ENCODE data around the gene CA10. TPM values are rescaled to one million over a fixed set of nuclear protein-coding genes. Genes with fewer than 3 reads are reported as not detected.

The CA10 gene
- total RNA-seq, 2 donors from 2014 or later = 0.26 TPM; not detected in 1

GRCh38 chr17:51817117-51817516, 341.4 kb downstream of the CA10 start:
- DNase-seq (no peak), ATAC-seq (no peak)
- Histone ChIP-seq H3K4me3 (no peak overlapping the region), H3K36me3 (replicated peaks in 1 of 2; ENCODE audit: insufficient read depth in 1 of 2, low read depth in 2 of 2) (no peaks in the 10 kb centered on the region), H3K27ac (no peak overlapping the region), H3K27me3 (no peaks in the 10 kb centered on the region), H3K4me1 (peaks cover 26% of the 10 kb centered on the region), H3K9me3 (no peaks in the 10 kb centered on the region)
- intact Hi-C loops (cut with DNase I) = no loop called here
- no peak for TF ChIP-seq POLR2A (IDR thresholded peaks at IDR 0.05)
- TF ChIP-seq CTCF (IDR thresholded peaks at IDR 0.05) = no peak

- TF ChIP-seq CTCF (IDR thresholded peaks at IDR 0.05) (no peak), POLR2A (IDR thresholded peaks at IDR 0.05) (no peak)
- Histone ChIP-seq H3K27ac (peak overlapping the region; percentile 7 to 61 (median 52)), H3K27me3 (no peaks in the 10 kb centered on the region), H3K4me3 (no peak overlapping the region), H3K9me3 (no peaks in the 10 kb centered on the region), H3K36me3 (replicated peaks in 1 of 2; ENCODE audit: insufficient read depth in 1 of 2, low read depth in 2 of 2) (no peaks in the 10 kb centered on the region), H3K4me1 (peaks cover 26% of the 10 kb centered on the region)
- intact Hi-C loops (cut with DNase I) = no loop called here
- ATAC-seq (no peak), DNase-seq (no peak)
- WGBS, 2 donors = 62 to 64% methylated on average over 4 of the region's 4 CpGs
These were observed 343.4 kb downstream of the CA10 start for GRCh38 chr17:51815097-51815496.

- Histone ChIP-seq H3K27me3 (no peaks in the 10 kb centered on the region), H3K4me3 (no peak overlapping the region), H3K36me3 (replicated peaks in 1 of 2; ENCODE audit: insufficient read depth in 1 of 2, low read depth in 2 of 2) (no peaks in the 10 kb centered on the region), H3K4me1 (peaks cover 26% of the 10 kb centered on the region), H3K9me3 (no peaks in the 10 kb centered on the region), H3K27ac (peak overlapping the region; percentile 7 to 61 (median 52))
- intact Hi-C loops (cut with DNase I) = no loop called here
- DNase-seq (peak in 3 of 4 donors; percentile 26 to 56 (median 47)), ATAC-seq (peak; percentile 53)
- no peak for TF ChIP-seq CTCF (IDR thresholded peaks at IDR 0.05)
- TF ChIP-seq POLR2A (IDR thresholded peaks at IDR 0.05) = no peak
These were observed 344.0 kb downstream of the CA10 start for GRCh38 chr17:51814521-51814920.

GRCh38 chr17:51813784-51814174, 344.7 kb downstream of the CA10 start:
- peaks cover 26% of the 10 kb centered on the region for H3K4me1 ChIP-seq
- ATAC-seq (no peak), DNase-seq (no peak)
- TF ChIP-seq CTCF (IDR thresholded peaks at IDR 0.05) = no peak
- TF ChIP-seq POLR2A (IDR thresholded peaks at IDR 0.05) = no peak
- peak overlapping the region in 3 of 4 donors; percentile 22 to 61 (median 52) for H3K27ac ChIP-seq
- intact Hi-C loops (cut with DNase I) = no loop called here
- WGBS, 2 donors = 59 to 72% methylated on average over 1 of the region's 1 CpG
- H3K27me3 ChIP-seq = no peaks in the 10 kb centered on the region
- H3K36me3 ChIP-seq (replicated peaks in 1 of 2; ENCODE audit: insufficient read depth in 1 of 2, low read depth in 2 of 2) = no peaks in the 10 kb centered on the region
- no peak overlapping the region for H3K4me3 ChIP-seq
- H3K9me3 ChIP-seq = no peaks in the 10 kb centered on the region

- no peaks in the 10 kb centered on the region for H3K36me3 ChIP-seq (replicated peaks in 1 of 2; ENCODE audit: insufficient read depth in 1 of 2, low read depth in 2 of 2)
- no peaks in the 10 kb centered on the region for H3K27me3 ChIP-seq
- no peak for TF ChIP-seq POLR2A (IDR thresholded peaks at IDR 0.05)
- no peak for TF ChIP-seq CTCF (IDR thresholded peaks at IDR 0.05)
- H3K9me3 ChIP-seq = no peaks in the 10 kb centered on the region
- intact Hi-C loops (cut with DNase I) = no loop called here
- DNase-seq = no peak
- 63 to 66% methylated on average over 7 to 8 of the region's 8 CpGs for WGBS, 2 donors
- H3K4me1 ChIP-seq = peaks cover 26% of the 10 kb centered on the region
- no peak overlapping the region for H3K4me3 ChIP-seq
- H3K27ac ChIP-seq = peak overlapping the region in 3 of 4 donors; percentile 22 to 61 (median 52)
- ATAC-seq = no peak
These were observed 345.3 kb downstream of the CA10 start for GRCh38 chr17:51813140-51813783.
